IMR-90 (cell line): Measurements from ENCODE around the gene FRMD4B. TPM values are rescaled to one million over a fixed set of nuclear protein-coding genes. Genes with fewer than 3 reads are reported as not detected.

Experiments used
- ATAC-seq: fragments of 200-7000 bp; cut with Tn5 transposase; 2 replicates; pipeline ENCODE4 v1.9.1; 2020; ENCODE audit warnings: low read depth, mild to moderate bottlenecking, moderate library complexity
- BruUV-seq: library from RNA; stranded (reverse); fragments of 400-500 nt; replicated peaks from 2 replicates; lab custom pipeline; 2021; lab: Mats Ljungman, UMichigan
- CTCF ChIA-PET: fragments of 300-600 bp; formaldehyde crosslinking; extraction: SDS; loops from one replicate; lab custom pipeline; 2021; ENCODE audit warnings: antibody characterized with exemption; lab: Yijun Ruan, JAX
- POLR2A ChIA-PET: fragments of 300-600 bp; sonication (Branson Sonifier 250); formaldehyde crosslinking; loops from one replicate; lab custom pipeline; 2022; ENCODE audit warnings: antibody characterized with exemption; ENCODE audit not compliant: unreplicated experiment; lab: Charles Lee
- DNase-seq: peaks from one replicate; pipeline ENCODE4 v3.0.0; 2013
- H2AFZ ChIP-seq: replicated peaks from 2 replicates; pipeline ENCODE3; 2013; ENCODE audit warnings: low read length, mild to moderate bottlenecking; ENCODE audit not compliant: poor library complexity
- H2AK5ac ChIP-seq: 2 replicates; pipeline ENCODE4 v1.6.1; 2013; ENCODE audit warnings: low read depth, low read length, inconsistent platforms
- H2AK9ac ChIP-seq: replicated peaks from 2 replicates; pipeline ENCODE3; 2013; ENCODE audit warnings: mild to moderate bottlenecking, low read depth, low read length, moderate library complexity; ENCODE audit not compliant: poor library complexity
- H2BK120ac ChIP-seq: 2 replicates; pipeline ENCODE4 v1.6.1; 2013; ENCODE audit warnings: low read depth, low read length, inconsistent platforms
- H2BK15ac ChIP-seq: 3 replicates; pipeline ENCODE4 v1.6.1; 2013; ENCODE audit warnings: low read depth, low read length, inconsistent platforms
- H2BK20ac ChIP-seq: 2 replicates; pipeline ENCODE4 v1.6.1; 2013; ENCODE audit warnings: low read depth, mild to moderate bottlenecking, inconsistent platforms, low read length, moderate library complexity
- H2BK5ac ChIP-seq: 2 replicates; pipeline ENCODE4 v1.6.1; 2013; ENCODE audit warnings: mild to moderate bottlenecking, low read depth, low read length, inconsistent platforms; ENCODE audit not compliant: poor library complexity, severe bottlenecking
- H3K14ac ChIP-seq: replicated peaks from 2 replicates; pipeline ENCODE4 v1.6.1; 2013; ENCODE audit warnings: low read depth, low read length, inconsistent platforms
- H3K18ac ChIP-seq: 2 replicates; pipeline ENCODE4 v1.6.1; 2013; ENCODE audit warnings: low read depth, low read length, control low read depth
- H3K23ac ChIP-seq: 2 replicates; pipeline ENCODE4 v1.6.1; 2013; ENCODE audit warnings: low read depth, low read length, inconsistent platforms
- H3K27ac ChIP-seq: 2 replicates; pipeline ENCODE4 v1.5.1; 2013; ENCODE audit warnings: mild to moderate bottlenecking, control low read depth, low read length; ENCODE audit not compliant: insufficient read depth
- H3K27me3 ChIP-seq: 2 replicates; pipeline ENCODE4 v1.6.1; 2013; ENCODE audit warnings: low read length; ENCODE audit not compliant: control insufficient read depth, insufficient read depth
- H3K36me3 ChIP-seq: 2 replicates; pipeline ENCODE4 v1.6.1; 2013; ENCODE audit warnings: low read length, mixed read lengths; ENCODE audit not compliant: control insufficient read depth, insufficient read depth
- H3K4ac ChIP-seq: 2 replicates; pipeline ENCODE4 v1.6.1; 2013; ENCODE audit warnings: low read depth, low read length, inconsistent platforms
- H3K4me1 ChIP-seq: 2 replicates; pipeline ENCODE4 v1.6.1; 2013; ENCODE audit warnings: low read length, mixed read lengths; ENCODE audit not compliant: control insufficient read depth, insufficient read depth
- H3K4me2 ChIP-seq: 2 replicates; pipeline ENCODE4 v1.6.1; 2013; ENCODE audit warnings: low read depth, mild to moderate bottlenecking, control low read depth, low read length, moderate library complexity
- H3K4me3 ChIP-seq: 2 replicates; pipeline ENCODE4 v1.5.1; 2013; ENCODE audit warnings: low read depth, mild to moderate bottlenecking, control low read depth, low read length, moderate library complexity; ENCODE audit not compliant: insufficient read depth
- H3K56ac ChIP-seq: 2 replicates; pipeline ENCODE4 v1.6.1; 2013; ENCODE audit warnings: low read length, inconsistent platforms; ENCODE audit not compliant: insufficient read depth; ENCODE audit errors: extremely low read depth
- H3K79me1 ChIP-seq, 2 experiments: 2 replicates each; pipeline ENCODE4 v1.6.1; 2013; ENCODE audit warnings: low read length in 2 of 2, inconsistent platforms in 1 of 2, low read depth in 1 of 2
- H3K9ac ChIP-seq: 2 replicates; pipeline ENCODE4 v1.6.1; 2013; ENCODE audit warnings: low read depth, low read length, control low read depth
- H3K9me1 ChIP-seq: 2 replicates; pipeline ENCODE4 v1.6.1; 2013; ENCODE audit warnings: low read length, inconsistent platforms; ENCODE audit not compliant: insufficient read depth
- H3K9me3 ChIP-seq: 2 replicates; pipeline ENCODE4 v1.6.1; 2013; ENCODE audit warnings: low read length; ENCODE audit not compliant: control insufficient read depth, insufficient read depth
- H4K20me1 ChIP-seq: 2 replicates; pipeline ENCODE4 v1.6.1; 2013; ENCODE audit warnings: low read length, inconsistent platforms; ENCODE audit not compliant: insufficient read depth
- H4K5ac ChIP-seq: 2 replicates; pipeline ENCODE4 v1.6.1; 2013; ENCODE audit warnings: mild to moderate bottlenecking, low read depth, low read length, control low read depth
- H4K8ac ChIP-seq, 2 experiments: 2 replicates each; pipeline ENCODE4 v1.6.1; 2013; ENCODE audit warnings: low read depth in 2 of 2, low read length in 2 of 2, control low read depth in 1 of 2, inconsistent platforms in 1 of 2
- H4K91ac ChIP-seq: 2 replicates; pipeline ENCODE4 v1.6.1; 2013; ENCODE audit warnings: low read depth, low read length, inconsistent platforms; ENCODE audit not compliant: insufficient read depth
- BHLHE40 ChIP-seq: fragments of 150-350 bp; IDR thresholded peaks from 2 replicates; pipeline ENCODE4 v1.6.1; 2016; ENCODE audit warnings: mild to moderate bottlenecking, low read depth, low read length
- CEBPB ChIP-seq: IDR thresholded peaks from 2 replicates; pipeline ENCODE4 v1.6.1; 2012; ENCODE audit warnings: low read depth, low read length, improper control_type of control experiment
- CHD1 ChIP-seq: IDR thresholded peaks from 2 replicates; pipeline ENCODE4 v1.6.1; 2012; ENCODE audit warnings: low read depth, low read length, improper control_type of control experiment
- ELK1 ChIP-seq: fragments of 150-350 bp; IDR thresholded peaks from 2 replicates; pipeline ENCODE4 v1.6.1; 2016; ENCODE audit warnings: low read depth, mild to moderate bottlenecking, low read length, moderate library complexity, borderline replicate concordance
- FOS ChIP-seq: fragments of 150-350 bp; IDR thresholded peaks from 2 replicates; pipeline ENCODE4 v1.6.1; 2016; ENCODE audit warnings: low read depth, low read length
- MAFK ChIP-seq: IDR thresholded peaks from 2 replicates; pipeline ENCODE4 v1.6.1; 2012; ENCODE audit warnings: low read depth, low read length, improper control_type of control experiment
- MXI1 ChIP-seq: IDR thresholded peaks from 2 replicates; pipeline ENCODE4 v1.6.1; 2012; ENCODE audit warnings: low read depth, mild to moderate bottlenecking, low read length, moderate library complexity, borderline replicate concordance
- NFE2L2 ChIP-seq: fragments of 150-350 bp; IDR thresholded peaks from 2 replicates; pipeline ENCODE4 v1.6.1; 2016; ENCODE audit warnings: low read depth, mild to moderate bottlenecking, low read length
- POLR2A ChIP-seq: IDR thresholded peaks from 2 replicates; pipeline ENCODE4 v1.6.1; 2012; ENCODE audit warnings: mild to moderate bottlenecking, low read depth, low read length
- RAD21 ChIP-seq: IDR thresholded peaks from 2 replicates; pipeline ENCODE4 v1.6.1; 2012; ENCODE audit warnings: low read length, improper control_type of control experiment
- RCOR1 ChIP-seq: IDR thresholded peaks from 2 replicates; pipeline ENCODE4 v1.6.1; 2012; ENCODE audit warnings: mild to moderate bottlenecking, low read length, improper control_type of control experiment; ENCODE audit not compliant: insufficient replicate concordance
- RFX5 ChIP-seq: IDR thresholded peaks from 2 replicates; pipeline ENCODE4 v1.8.0; 2012; ENCODE audit warnings: low read depth, mild to moderate bottlenecking, low read length, moderate library complexity
- SMC3 ChIP-seq: fragments of 150-350 bp; IDR thresholded peaks from 2 replicates; pipeline ENCODE4 v1.6.1; 2016; ENCODE audit warnings: low read depth, mild to moderate bottlenecking, antibody characterized with exemption, low read length, moderate library complexity
- USF2 ChIP-seq: fragments of 150-350 bp; IDR thresholded peaks from 2 replicates; pipeline ENCODE4 v1.6.1; 2017; ENCODE audit warnings: mild to moderate bottlenecking, antibody characterized with exemption, low read length, low read depth
- WGBS, 2 experiments: methylation state at CpG; one replicate each; pipeline versions ENCODE4 v1.1.5 to v1.1.7; 2013; ENCODE audit warnings: missing lambda C conversion rate in 2 of 2; ENCODE audit not compliant: insufficient read length in 1 of 2; ENCODE audit errors: extremely low coverage in 2 of 2; 5-methylcytosine and 5-hydroxymethylcytosine counted together
- dilution Hi-C: fragments of 300-500 bp; cut with HindIII; formaldehyde crosslinking; loops from one replicate; pipeline ENCODE4 v1.14.3; 2018; ENCODE audit warnings: low sequenced_read_pairs; ENCODE audit not compliant: unreplicated experiment
- in situ Hi-C: fragments of 300-500 bp; cut with MboI; formaldehyde crosslinking; loops from 3 replicates; pipeline ENCODE4 v1.14.3; 2019; ENCODE audit warnings: low sequenced_read_pairs, inconsistent platforms, mixed read lengths
- intact Hi-C: fragments of 100-400 bp; cut with micrococcal nuclease; formaldehyde crosslinking; loops from 2 replicates; pipeline ENCODE4 v1.10.0; 2022
- polyA plus RNA-seq, 3 experiments: library from polyadenylated mRNA; depleted of rRNA; stranded (reverse); fragments of >200 nt; gene quantifications; 2 replicates each; pipeline ENCODE4 v1.2.3, GENCODE V29; 2012; ENCODE audit warnings: low replicate concordance in 1 of 3
- total RNA-seq: library from RNA; depleted of rRNA; stranded (reverse); fragments of >200 nt; gene quantifications from 2 replicates; pipeline ENCODE4 v1.2.3, GENCODE V29; 2012
- TF ChIP-seq, protein P1 (sequence below): conservative IDR thresholded peaks from 2 replicates; pipeline ENCODE4 v1.5.1; 2012; ENCODE audit warnings: mild to moderate bottlenecking, low read depth, low read length, improper control_type of control experiment

FRMD4B gene
- total and polyA plus RNA-seq, 2 of the 4 experiments (the other 2 are of a cell fraction) = 0.14 to 0.36 TPM

DNA sequence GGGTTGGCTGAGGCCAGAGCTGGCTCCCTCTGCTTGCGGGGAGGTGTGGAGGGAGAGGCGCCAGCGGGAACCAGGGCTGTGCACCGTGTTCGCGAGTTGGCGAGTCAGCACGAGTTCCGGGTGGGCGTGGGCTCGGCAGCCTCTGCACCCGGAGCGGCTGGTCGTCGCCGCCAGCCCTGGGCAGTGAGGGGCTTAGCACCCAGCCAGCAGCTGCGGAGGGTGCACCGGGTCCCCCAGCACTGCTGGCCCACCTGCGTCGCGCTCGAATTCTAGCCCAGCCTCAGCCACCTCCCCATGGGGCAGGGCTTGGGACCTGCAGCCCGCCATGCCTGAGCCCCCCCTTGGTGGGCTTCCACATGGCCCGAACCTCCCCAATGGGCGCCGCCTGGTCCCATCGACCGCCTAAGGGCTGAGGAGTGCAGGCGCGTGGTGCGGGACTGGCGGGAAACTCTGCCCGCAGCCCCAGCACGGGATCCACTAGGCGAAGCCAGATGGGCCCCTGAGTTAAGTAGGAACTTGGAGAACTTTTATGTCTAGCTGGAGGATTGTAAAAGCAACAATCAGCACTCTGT lies 125.6 kb downstream of the FRMD4B start:
- H2BK120ac ChIP-seq = no peak overlapping the region
- WGBS, 2 experiments = 91% methylated on average over 13 of the region's 35 CpGs; no CpG with 5 or more reads in 1 of the 2 experiments
- CTCF ChIA-PET = no interaction called here

More for the DNA sequence above, 125.6 kb downstream of the FRMD4B start:
- no peak overlapping the region for H3K9ac ChIP-seq
- H3K27me3 ChIP-seq = peaks cover 9% of the 10 kb centered on the region
- no peak overlapping the region for H3K4me3 ChIP-seq
- no peak overlapping the region for H4K91ac ChIP-seq
- dilution Hi-C loops = no loop called here
- ATAC-seq = no peak
- in situ Hi-C loops = no loop called here
- no peak overlapping the region for H2BK20ac ChIP-seq
- H3K56ac ChIP-seq = no peak overlapping the region
- BruUV-seq = no TSS peak
- H4K8ac ChIP-seq = no peak overlapping the region
- H2AK9ac ChIP-seq = no peak overlapping the region
- no peak for DNase-seq
- H3K4ac ChIP-seq = no peak overlapping the region
- no peak overlapping the region for H2AFZ ChIP-seq
- no peak overlapping the region for H3K27ac ChIP-seq
- intact Hi-C loops = no loop called here
- no peaks in the 10 kb centered on the region for H3K36me3 ChIP-seq
- no peaks in the 10 kb centered on the region for H4K20me1 ChIP-seq
- H2BK5ac ChIP-seq = no peak overlapping the region
- no peak overlapping the region for H3K18ac ChIP-seq
- TF ChIP-seq RCOR1 (no peak), SMC3 (no peak), FOS (no peak), CHD1 (no peak), USF2 (no peak), NFE2L2 (no peak), RFX5 (no peak), MXI1 (no peak), CEBPB (no peak), BHLHE40 (no peak), MAFK (no peak), RAD21 (no peak), ELK1 (no peak), POLR2A (no peak)
- TF ChIP-seq, protein P1, sequence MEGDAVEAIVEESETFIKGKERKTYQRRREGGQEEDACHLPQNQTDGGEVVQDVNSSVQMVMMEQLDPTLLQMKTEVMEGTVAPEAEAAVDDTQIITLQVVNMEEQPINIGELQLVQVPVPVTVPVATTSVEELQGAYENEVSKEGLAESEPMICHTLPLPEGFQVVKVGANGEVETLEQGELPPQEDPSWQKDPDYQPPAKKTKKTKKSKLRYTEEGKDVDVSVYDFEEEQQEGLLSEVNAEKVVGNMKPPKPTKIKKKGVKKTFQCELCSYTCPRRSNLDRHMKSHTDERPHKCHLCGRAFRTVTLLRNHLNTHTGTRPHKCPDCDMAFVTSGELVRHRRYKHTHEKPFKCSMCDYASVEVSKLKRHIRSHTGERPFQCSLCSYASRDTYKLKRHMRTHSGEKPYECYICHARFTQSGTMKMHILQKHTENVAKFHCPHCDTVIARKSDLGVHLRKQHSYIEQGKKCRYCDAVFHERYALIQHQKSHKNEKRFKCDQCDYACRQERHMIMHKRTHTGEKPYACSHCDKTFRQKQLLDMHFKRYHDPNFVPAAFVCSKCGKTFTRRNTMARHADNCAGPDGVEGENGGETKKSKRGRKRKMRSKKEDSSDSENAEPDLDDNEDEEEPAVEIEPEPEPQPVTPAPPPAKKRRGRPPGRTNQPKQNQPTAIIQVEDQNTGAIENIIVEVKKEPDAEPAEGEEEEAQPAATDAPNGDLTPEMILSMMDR = no peak
- no peak overlapping the region for H3K23ac ChIP-seq
- no peak overlapping the region for H2AK5ac ChIP-seq
- H3K79me1 ChIP-seq = no peaks in the 10 kb centered on the region
- no peak overlapping the region for H3K4me2 ChIP-seq
- no peaks in the 10 kb centered on the region for H3K9me1 ChIP-seq
- no peaks in the 10 kb centered on the region for H3K9me3 ChIP-seq
- no peak overlapping the region for H2BK15ac ChIP-seq
- no peak overlapping the region for H4K5ac ChIP-seq
- H3K14ac ChIP-seq = no peak overlapping the region
- POLR2A ChIA-PET = no interaction called here
- no peaks in the 10 kb centered on the region for H3K4me1 ChIP-seq
